Measurements from ENCODE around the gene ADAM12. TPM values are rescaled to one million over a fixed set of nuclear protein-coding genes. Genes with fewer than 3 reads are reported as not detected.

ADAM12 gene
- total and polyA plus RNA-seq, 2 donors (not counting 3 experiments of a cell fraction or from before 2014, with no cell fraction given): 0.22 to 0.33 TPM

- H3K36me3 ChIP-seq (ENCODE audit: control insufficient read depth in 2 of 2, extremely low read depth in 1 of 2, insufficient read depth in 2 of 2, low read length in 2 of 2): no peaks in the 10 kb centered on the region
- no peaks in the 10 kb centered on the region for H3K9me3 ChIP-seq (replicated peaks; ENCODE audit: control insufficient read depth, insufficient read depth, low read length)
- DNase-seq (ENCODE audit: low read depth, low spot score) (peak; percentile 37), FAIRE-seq (peak; percentile 62)
- BruUV-seq (replicated peaks): no TSS peak
- dilution Hi-C loops (cut with MboI; ENCODE audit: extremely low pct_ligation_motif_present, low sequenced_read_pairs) (no loop called here), intact Hi-C loops (cut with micrococcal nuclease) (loop anchor here (10.0 kb wide), 1 partner anchor 294 kb away; the partner anchor contains the start of gene ADAM12)
- no peak overlapping the region for H2AFZ ChIP-seq (ENCODE audit: low read depth, low read length)
- ChIA-PET POLR2A (no interaction called here), CTCF (interaction anchor here (1.9 kb wide), 1 partner anchor 10 kb away, joined by 3 read pairs; no protein-coding TSS in a partner anchor)
- no peak overlapping the region for H3K27ac ChIP-seq (ENCODE audit: insufficient read depth, low read depth, low read length)
- no peak overlapping the region for H3K9ac ChIP-seq (replicated peaks; ENCODE audit: extremely low read depth, insufficient read depth, low read length)
- H3K4me2 ChIP-seq (ENCODE audit: insufficient read depth, low read length): no peak overlapping the region
- H3K4me1 ChIP-seq (ENCODE audit: control insufficient read depth, extremely low read depth, insufficient read depth, low read length): peaks cover 7% of the 10 kb centered on the region
- H3K79me2 ChIP-seq (ENCODE audit: control insufficient read depth, insufficient read depth, low read length): no peaks in the 10 kb centered on the region
- H3K9me1 ChIP-seq (replicated peaks; ENCODE audit: control insufficient read depth, extremely low read depth, insufficient read depth, low read length): no peaks in the 10 kb centered on the region
- H4K20me1 ChIP-seq (replicated peaks; ENCODE audit: control insufficient read depth, extremely low read depth, insufficient read depth, low read length): no peaks in the 10 kb centered on the region
- H3K4me3 ChIP-seq (replicated peaks in 1 of 3; ENCODE audit: insufficient read depth in 1 of 3, low read depth in 1 of 3, low read length in 3 of 3): no peak overlapping the region
- TF ChIP-seq FOS (IDR thresholded peaks at IDR 0.05; ENCODE audit: borderline replicate concordance, insufficient read depth, low read length): peak; percentile 69
- TF ChIP-seq, protein P1, sequence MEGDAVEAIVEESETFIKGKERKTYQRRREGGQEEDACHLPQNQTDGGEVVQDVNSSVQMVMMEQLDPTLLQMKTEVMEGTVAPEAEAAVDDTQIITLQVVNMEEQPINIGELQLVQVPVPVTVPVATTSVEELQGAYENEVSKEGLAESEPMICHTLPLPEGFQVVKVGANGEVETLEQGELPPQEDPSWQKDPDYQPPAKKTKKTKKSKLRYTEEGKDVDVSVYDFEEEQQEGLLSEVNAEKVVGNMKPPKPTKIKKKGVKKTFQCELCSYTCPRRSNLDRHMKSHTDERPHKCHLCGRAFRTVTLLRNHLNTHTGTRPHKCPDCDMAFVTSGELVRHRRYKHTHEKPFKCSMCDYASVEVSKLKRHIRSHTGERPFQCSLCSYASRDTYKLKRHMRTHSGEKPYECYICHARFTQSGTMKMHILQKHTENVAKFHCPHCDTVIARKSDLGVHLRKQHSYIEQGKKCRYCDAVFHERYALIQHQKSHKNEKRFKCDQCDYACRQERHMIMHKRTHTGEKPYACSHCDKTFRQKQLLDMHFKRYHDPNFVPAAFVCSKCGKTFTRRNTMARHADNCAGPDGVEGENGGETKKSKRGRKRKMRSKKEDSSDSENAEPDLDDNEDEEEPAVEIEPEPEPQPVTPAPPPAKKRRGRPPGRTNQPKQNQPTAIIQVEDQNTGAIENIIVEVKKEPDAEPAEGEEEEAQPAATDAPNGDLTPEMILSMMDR (IDR thresholded peaks at IDR 0.05; ENCODE audit: extremely low read depth in 1 of 2, insufficient read depth in 1 of 2, low read depth in 1 of 2, low read length in 2 of 2): no peak
- no peaks in the 10 kb centered on the region for H3K27me3 ChIP-seq (ENCODE audit: control insufficient read depth in 2 of 2, insufficient read depth in 2 of 2, low read length in 2 of 2)
Measured at GRCh38 chr10:126090911-126091728, 297.2 kb downstream of the ADAM12 start.

GRCh38 chr10:126090443-126090842, 297.8 kb downstream of the ADAM12 start:
- BruUV-seq (replicated peaks): no TSS peak
- H3K9me3 ChIP-seq (replicated peaks; ENCODE audit: control insufficient read depth, insufficient read depth, low read length): no peaks in the 10 kb centered on the region
- H3K27me3 ChIP-seq (ENCODE audit: control insufficient read depth in 2 of 2, insufficient read depth in 2 of 2, low read length in 2 of 2): no peaks in the 10 kb centered on the region
- dilution Hi-C loops (cut with MboI; ENCODE audit: extremely low pct_ligation_motif_present, low sequenced_read_pairs): no loop called here
- ChIA-PET CTCF (interaction anchor here (1.9 kb wide), 1 partner anchor 10 kb away, joined by 3 read pairs; no protein-coding TSS in a partner anchor), POLR2A (no interaction called here)
- FAIRE-seq: no peak
- H3K4me3 ChIP-seq (replicated peaks in 1 of 3; ENCODE audit: insufficient read depth in 1 of 3, low read depth in 1 of 3, low read length in 3 of 3): no peak overlapping the region
- no peak for DNase-seq (ENCODE audit: low read depth, low spot score)
- TF ChIP-seq POLR2AphosphoS5 (IDR thresholded peaks at IDR 0.05; ENCODE audit: insufficient read depth, low read depth, low read length) (no peak), EZH2 (IDR thresholded peaks at IDR 0.05; ENCODE audit: borderline replicate concordance, low read depth, low read length, severe bottlenecking) (no peak), POLR2A (IDR thresholded peaks at IDR 0.05; ENCODE audit: low read depth, low read length) (no peak)
- TF ChIP-seq, protein P1 (IDR thresholded peaks at IDR 0.05; ENCODE audit: extremely low read depth in 1 of 2, insufficient read depth in 1 of 2, low read depth in 1 of 2, low read length in 2 of 2): no peak
- no peak overlapping the region for H3K4me2 ChIP-seq (ENCODE audit: insufficient read depth, low read length)
- intact Hi-C loops (cut with micrococcal nuclease): loop anchor here (10.0 kb wide), 1 partner anchor 294 kb away; the partner anchor contains the start of gene ADAM12
- no peaks in the 10 kb centered on the region for H3K9me1 ChIP-seq (replicated peaks; ENCODE audit: control insufficient read depth, extremely low read depth, insufficient read depth, low read length)
- no peaks in the 10 kb centered on the region for H3K36me3 ChIP-seq (ENCODE audit: control insufficient read depth in 2 of 2, extremely low read depth in 1 of 2, insufficient read depth in 2 of 2, low read length in 2 of 2)
- no peaks in the 10 kb centered on the region for H4K20me1 ChIP-seq (replicated peaks; ENCODE audit: control insufficient read depth, extremely low read depth, insufficient read depth, low read length)
- no peak overlapping the region for H3K27ac ChIP-seq (ENCODE audit: insufficient read depth, low read depth, low read length)
- peaks cover under 1% of the 10 kb centered on the region for H3K4me1 ChIP-seq (ENCODE audit: control insufficient read depth, extremely low read depth, insufficient read depth, low read length)
- H2AFZ ChIP-seq (ENCODE audit: low read depth, low read length): no peak overlapping the region
- no peaks in the 10 kb centered on the region for H3K79me2 ChIP-seq (ENCODE audit: control insufficient read depth, insufficient read depth, low read length)
- H3K9ac ChIP-seq (replicated peaks; ENCODE audit: extremely low read depth, insufficient read depth, low read length): no peak overlapping the region
